Nephron progenitor cell (in vitro differentiated cells): ENCODE data around the gene SLC16A10.

Source experiments
- DNase-seq: peaks from one replicate; pipeline ENCODE4 v3.0.0; 2021
- H3K27ac Mint-ChIP-seq: 2 replicates; pipeline ENCODE4 v1.8.0; 2021; ENCODE audit warnings: mild to moderate bottlenecking, moderate library complexity, mixed read lengths
- H3K27me3 Mint-ChIP-seq: 2 replicates; pipeline ENCODE4 v1.8.0; 2021; ENCODE audit warnings: mild to moderate bottlenecking, low read depth, mixed read lengths; ENCODE audit not compliant: poor library complexity
- H3K36me3 Mint-ChIP-seq: 2 replicates; pipeline ENCODE4 v1.8.0; 2021; ENCODE audit warnings: low read depth, mixed read lengths
- H3K4me1 Mint-ChIP-seq: 2 replicates; pipeline ENCODE4 v1.8.0; 2021; ENCODE audit warnings: mixed read lengths
- H3K4me3 Mint-ChIP-seq: 2 replicates; pipeline ENCODE4 v1.8.0; 2021; ENCODE audit warnings: mild to moderate bottlenecking, moderate library complexity, mixed read lengths
- H3K9me3 Mint-ChIP-seq: 2 replicates; pipeline ENCODE4 v1.8.0; 2021; ENCODE audit warnings: mild to moderate bottlenecking, moderate library complexity, mixed read lengths
- TF ChIP-seq, protein P1 (sequence below): fragments of 200-600 bp; sonication (generic); IDR thresholded peaks from 2 replicates; pipeline ENCODE4 v1.5.0; 2021; ENCODE audit warnings: antibody characterized with exemption

Gene SLC16A10

DNA sequence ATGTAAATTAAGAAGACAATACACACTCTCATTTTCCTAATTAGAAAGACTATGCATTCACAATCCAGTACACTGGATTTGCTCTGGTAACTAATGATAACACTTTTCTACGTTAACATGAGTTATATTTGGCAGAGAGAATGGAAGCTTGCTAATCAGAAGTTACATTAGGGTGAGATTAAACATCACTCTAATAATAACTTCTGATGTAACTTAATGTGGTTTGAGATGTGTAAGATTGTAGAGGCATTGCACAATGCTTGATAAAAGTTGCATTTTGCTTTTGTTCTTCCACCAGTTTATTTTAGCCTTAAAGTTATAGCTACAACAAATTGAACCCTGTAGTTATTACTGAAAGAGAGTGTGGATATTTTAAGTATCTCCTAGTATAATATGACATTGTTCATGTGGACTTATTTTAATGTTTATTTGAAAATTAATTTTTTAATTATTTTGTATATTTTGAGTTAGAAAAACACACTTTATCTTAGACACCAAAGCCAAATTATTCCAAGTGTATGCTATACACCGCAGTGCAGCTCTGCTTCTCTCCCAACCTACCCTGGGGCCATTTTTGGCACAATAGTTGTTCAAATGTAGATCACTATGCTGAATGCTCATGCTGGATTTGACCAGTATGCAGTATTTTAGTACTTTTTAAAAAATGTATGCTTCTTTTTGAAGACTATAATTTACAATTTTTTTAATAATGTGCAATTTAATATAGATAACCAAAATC lies 143.2 kb downstream of the SLC16A10 start:
- peaks cover 5% of the 10 kb centered on the region for H3K9me3 Mint-ChIP-seq
- no peak overlapping the region for H3K4me3 Mint-ChIP-seq
- DNase-seq = no peak

DNA sequence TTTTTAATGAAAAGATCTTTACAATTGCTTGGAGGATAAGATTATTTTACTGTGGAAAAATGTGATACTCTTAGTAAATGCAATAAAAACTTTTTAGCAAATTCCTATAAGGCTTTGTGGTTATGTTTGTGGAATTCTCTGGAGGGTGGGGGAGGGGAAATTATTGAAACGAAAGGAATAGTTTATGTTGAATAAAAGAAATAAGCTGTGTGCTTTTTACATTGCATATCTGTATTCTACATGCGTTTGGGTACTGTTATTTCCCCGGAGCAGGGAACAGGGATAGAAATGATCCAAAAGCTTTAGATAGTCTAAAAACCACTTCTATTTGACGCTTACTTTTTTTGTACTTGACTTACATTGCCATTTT lies 143.8 kb downstream of the SLC16A10 start:
- H3K9me3 Mint-ChIP-seq = peaks cover 5% of the 10 kb centered on the region
- H3K36me3 Mint-ChIP-seq = no peaks in the 10 kb centered on the region
- no peaks in the 10 kb centered on the region for H3K27me3 Mint-ChIP-seq
- H3K4me1 Mint-ChIP-seq = no peaks in the 10 kb centered on the region
- DNase-seq = no peak
- H3K4me3 Mint-ChIP-seq = no peak overlapping the region
- no peak overlapping the region for H3K27ac Mint-ChIP-seq
- TF ChIP-seq, protein P1, sequence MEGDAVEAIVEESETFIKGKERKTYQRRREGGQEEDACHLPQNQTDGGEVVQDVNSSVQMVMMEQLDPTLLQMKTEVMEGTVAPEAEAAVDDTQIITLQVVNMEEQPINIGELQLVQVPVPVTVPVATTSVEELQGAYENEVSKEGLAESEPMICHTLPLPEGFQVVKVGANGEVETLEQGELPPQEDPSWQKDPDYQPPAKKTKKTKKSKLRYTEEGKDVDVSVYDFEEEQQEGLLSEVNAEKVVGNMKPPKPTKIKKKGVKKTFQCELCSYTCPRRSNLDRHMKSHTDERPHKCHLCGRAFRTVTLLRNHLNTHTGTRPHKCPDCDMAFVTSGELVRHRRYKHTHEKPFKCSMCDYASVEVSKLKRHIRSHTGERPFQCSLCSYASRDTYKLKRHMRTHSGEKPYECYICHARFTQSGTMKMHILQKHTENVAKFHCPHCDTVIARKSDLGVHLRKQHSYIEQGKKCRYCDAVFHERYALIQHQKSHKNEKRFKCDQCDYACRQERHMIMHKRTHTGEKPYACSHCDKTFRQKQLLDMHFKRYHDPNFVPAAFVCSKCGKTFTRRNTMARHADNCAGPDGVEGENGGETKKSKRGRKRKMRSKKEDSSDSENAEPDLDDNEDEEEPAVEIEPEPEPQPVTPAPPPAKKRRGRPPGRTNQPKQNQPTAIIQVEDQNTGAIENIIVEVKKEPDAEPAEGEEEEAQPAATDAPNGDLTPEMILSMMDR = no peak

More for the DNA sequence above, 143.2 kb downstream of the SLC16A10 start:
- TF ChIP-seq, protein P1 = no peak
- H3K27ac Mint-ChIP-seq = no peak overlapping the region
- no peaks in the 10 kb centered on the region for H3K36me3 Mint-ChIP-seq
- peaks cover 4% of the 10 kb centered on the region for H3K4me1 Mint-ChIP-seq
- H3K27me3 Mint-ChIP-seq = no peaks in the 10 kb centered on the region

DNA sequence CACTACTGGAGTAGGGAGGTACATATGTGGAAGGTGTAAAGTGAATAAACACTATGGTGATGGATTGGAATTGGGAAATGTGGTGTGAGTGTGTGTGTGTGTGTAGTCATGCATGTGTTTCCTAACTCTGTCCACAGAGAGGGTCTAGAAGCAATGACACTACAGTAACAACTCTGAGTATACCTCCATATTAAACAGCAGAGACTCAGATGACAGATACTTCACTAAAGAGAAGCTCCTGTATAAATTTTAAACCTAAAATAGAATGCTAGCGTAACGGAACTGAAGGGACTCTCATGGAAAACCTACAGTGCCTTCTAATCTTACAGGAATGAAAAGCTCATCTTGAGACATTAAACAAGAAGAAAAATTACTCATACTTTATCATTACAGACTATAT lies 150.5 kb downstream of the SLC16A10 start:
- Mint-ChIP-seq H3K27ac (no peak overlapping the region), H3K27me3 (peaks cover 6% of the 10 kb centered on the region), H3K9me3 (peaks cover 5% of the 10 kb centered on the region), H3K4me3 (no peak overlapping the region), H3K4me1 (no peaks in the 10 kb centered on the region), H3K36me3 (no peaks in the 10 kb centered on the region)
- TF ChIP-seq, protein P1 = no peak
- DNase-seq = no peak

DNA sequence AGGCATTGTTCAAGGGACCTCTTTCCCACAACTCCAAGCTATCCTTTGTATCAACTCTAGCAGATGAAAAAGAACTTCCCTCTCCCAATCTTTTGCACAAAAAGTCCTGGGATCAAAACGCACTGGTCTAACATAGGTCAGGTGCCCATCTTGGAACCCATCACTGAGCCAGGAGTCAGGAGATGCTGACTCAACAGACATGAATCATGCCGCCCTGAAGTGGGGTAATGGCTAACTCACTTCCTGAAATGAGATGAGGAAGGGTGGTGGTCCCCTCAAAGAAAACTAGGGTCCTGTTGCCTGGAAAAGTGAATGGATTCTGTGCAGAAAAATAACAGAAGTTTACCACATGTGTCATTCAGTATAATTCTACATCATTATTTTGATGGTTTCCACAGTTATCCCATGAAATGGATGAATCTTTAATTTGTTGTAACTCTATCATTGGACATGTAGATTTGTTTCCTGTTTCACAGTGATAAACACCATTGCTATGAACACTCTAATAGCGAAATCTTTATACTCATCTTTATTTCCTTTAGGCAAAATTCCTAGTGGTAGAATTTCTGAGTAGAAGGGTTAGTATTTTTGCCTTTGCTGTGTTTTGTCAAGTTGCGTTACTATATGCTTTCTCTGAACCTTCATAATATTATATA lies 151.3 kb downstream of the SLC16A10 start:
- DNase-seq = no peak
- TF ChIP-seq, protein P1 = no peak
- Mint-ChIP-seq H3K27me3 (peaks cover 10% of the 10 kb centered on the region), H3K9me3 (peaks cover 5% of the 10 kb centered on the region), H3K4me3 (no peak overlapping the region), H3K36me3 (no peaks in the 10 kb centered on the region), H3K4me1 (no peaks in the 10 kb centered on the region), H3K27ac (no peak overlapping the region)

DNA sequence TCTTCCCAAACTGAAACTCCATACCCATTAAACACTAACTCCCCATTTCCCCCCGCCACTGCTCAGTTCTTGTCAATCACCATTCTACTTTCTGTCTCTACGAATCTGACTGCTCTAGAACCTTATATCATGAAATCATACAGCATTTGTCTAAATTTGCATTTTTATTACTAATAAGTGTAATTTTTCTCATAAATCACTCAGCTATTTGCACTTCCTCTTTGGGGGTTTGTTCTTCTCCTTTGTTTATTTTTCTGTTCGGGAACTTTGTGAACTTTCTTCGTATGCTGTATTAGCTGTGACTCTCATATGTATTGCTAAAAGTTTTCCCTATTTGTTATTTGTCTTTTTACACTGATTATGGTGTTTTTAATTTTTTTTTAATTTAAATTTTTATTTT lies 152.2 kb downstream of the SLC16A10 start:
- TF ChIP-seq, protein P1 = no peak
- no peaks in the 10 kb centered on the region for H3K36me3 Mint-ChIP-seq
- H3K27me3 Mint-ChIP-seq = peaks cover 10% of the 10 kb centered on the region
- no peak overlapping the region for H3K27ac Mint-ChIP-seq
- no peak for DNase-seq
- H3K4me3 Mint-ChIP-seq = no peak overlapping the region
- H3K9me3 Mint-ChIP-seq = peaks cover 5% of the 10 kb centered on the region
- no peaks in the 10 kb centered on the region for H3K4me1 Mint-ChIP-seq

DNA sequence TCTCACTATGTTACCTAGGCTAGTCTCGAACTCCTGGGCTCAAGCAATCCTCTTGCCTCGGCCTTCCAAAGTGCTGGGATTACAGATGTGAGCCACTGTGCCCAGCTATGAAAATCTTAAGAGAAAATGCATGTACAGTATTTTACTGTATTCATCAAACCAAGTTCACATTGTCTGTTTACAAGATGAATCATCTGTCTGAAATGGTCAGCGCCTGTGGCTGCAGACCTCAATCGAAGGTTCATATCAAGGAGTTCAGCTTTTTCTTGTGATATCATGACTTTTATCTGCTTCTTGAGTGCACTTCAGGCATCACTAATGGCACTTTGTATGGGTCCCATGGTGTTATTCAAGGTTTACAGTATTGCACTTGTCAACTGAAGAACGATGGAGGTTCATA lies 155.1 kb downstream of the SLC16A10 start:
- H3K27me3 Mint-ChIP-seq = peaks cover 17% of the 10 kb centered on the region
- H3K9me3 Mint-ChIP-seq = no peaks in the 10 kb centered on the region
- H3K27ac Mint-ChIP-seq = no peak overlapping the region
- no peaks in the 10 kb centered on the region for H3K4me1 Mint-ChIP-seq
- DNase-seq = no peak
- TF ChIP-seq, protein P1 = no peak
- no peaks in the 10 kb centered on the region for H3K36me3 Mint-ChIP-seq
- H3K4me3 Mint-ChIP-seq = no peak overlapping the region
